Pulmonary artery endothelial cell (primary cell): ENCODE data around the gene JAKMIP3. TPM values are rescaled to one million over a fixed set of nuclear protein-coding genes. Genes with fewer than 3 reads are reported as not detected.

Experiments
- DNase-seq: peaks from one replicate; pipeline ENCODE4 v3.0.0-alpha.2; 2011; ENCODE audit warnings: low read depth, low spot score
- total RNA-seq: library from RNA; depleted of rRNA; stranded (reverse); fragments of >200 nt; gene quantifications from 2 replicates; pipeline ENCODE4 v1.2.3, GENCODE V29; 2014

Gene JAKMIP3
- total RNA-seq, 1 donor from 2014 or later: 0.07 TPM

GRCh38 chr10:132110111-132110521 lies 44.4 kb downstream of the JAKMIP3 start:
- no peak for DNase-seq

- DNase-seq: no peak
These were observed 45.0 kb downstream of the JAKMIP3 start for GRCh38 chr10:132110713-132111112.

GRCh38 chr10:132111121-132111731 lies 45.5 kb downstream of the JAKMIP3 start:
- DNase-seq: no peak

- no peak for DNase-seq
These were observed 46.2 kb downstream of the JAKMIP3 start for GRCh38 chr10:132111871-132112341.

GRCh38 chr10:132112611-132113010 lies 46.9 kb downstream of the JAKMIP3 start:
- DNase-seq: no peak

GRCh38 chr10:132113206-132113605 lies 47.5 kb downstream of the JAKMIP3 start:
- no peak for DNase-seq

- no peak for DNase-seq
These were observed 48.1 kb downstream of the JAKMIP3 start for GRCh38 chr10:132113766-132114365.

GRCh38 chr10:132114953-132115520 lies 49.3 kb downstream of the JAKMIP3 start:
- no peak for DNase-seq

Other genes with a start within 250 kb of the JAKMIP3 start
- 37.2 and 41.0 TPM in 2 replicates for gene PPP2R2D, start 164.9 kb upstream of the JAKMIP3 start, total RNA-seq
- 76.0 and 85.7 TPM in 2 replicates for gene BNIP3, start 84.0 kb upstream of the JAKMIP3 start, total RNA-seq
- gene DPYSL4, start 121.0 kb downstream of the JAKMIP3 start, total RNA-seq: 10.5 and 14.1 TPM in 2 replicates
- 12.5 and 15.1 TPM in 2 replicates for gene STK32C, start 242.0 kb downstream of the JAKMIP3 start, total RNA-seq